ENCODE measurements around the gene PRKG2.

Gene PRKG2

GRCh38 chr4:81143183-81143582 lies 71.8 kb downstream of the PRKG2 start:
- DNase-seq (ENCODE audit: low read depth): no peak
- H3K4me3 ChIP-seq (ENCODE audit: low read length): no peak overlapping the region
- TF ChIP-seq CTCF (IDR thresholded peaks at IDR 0.05; ENCODE audit: insufficient read depth, low read depth, low read length, missing control alignments): no peak

- no peak overlapping the region for H3K4me3 ChIP-seq (ENCODE audit: low read length)
- DNase-seq (ENCODE audit: low read depth): peak; percentile 57
- TF ChIP-seq CTCF (IDR thresholded peaks at IDR 0.05; ENCODE audit: insufficient read depth, low read depth, low read length, missing control alignments): no peak
Observed at GRCh38 chr4:81142744-81143143, 72.3 kb downstream of the PRKG2 start.

GRCh38 chr4:81137894-81138293 lies 77.1 kb downstream of the PRKG2 start:
- no peak for TF ChIP-seq CTCF (IDR thresholded peaks at IDR 0.05; ENCODE audit: insufficient read depth, low read depth, low read length, missing control alignments)
- H3K4me3 ChIP-seq (ENCODE audit: low read length): no peak overlapping the region
- no peak for DNase-seq (ENCODE audit: low read depth)

- no peak overlapping the region for H3K4me3 ChIP-seq (ENCODE audit: low read length)
- no peak for DNase-seq (ENCODE audit: low read depth)
- TF ChIP-seq CTCF (IDR thresholded peaks at IDR 0.05; ENCODE audit: insufficient read depth, low read depth, low read length, missing control alignments): no peak
Observed at GRCh38 chr4:81137446-81137845, 77.6 kb downstream of the PRKG2 start.

- H3K4me3 ChIP-seq (ENCODE audit: low read length): no peak overlapping the region
- DNase-seq (ENCODE audit: low read depth): no peak
- TF ChIP-seq CTCF (IDR thresholded peaks at IDR 0.05; ENCODE audit: insufficient read depth, low read depth, low read length, missing control alignments): no peak
Observed at GRCh38 chr4:81136161-81136905, 78.7 kb downstream of the PRKG2 start.

GRCh38 chr4:81135501-81135900 lies 79.5 kb downstream of the PRKG2 start:
- TF ChIP-seq CTCF (IDR thresholded peaks at IDR 0.05; ENCODE audit: insufficient read depth, low read depth, low read length, missing control alignments): no peak

GRCh38 chr4:81131563-81131962 lies 83.5 kb downstream of the PRKG2 start:
- DNase-seq (ENCODE audit: low read depth): no peak
- no peak for TF ChIP-seq CTCF (IDR thresholded peaks at IDR 0.05; ENCODE audit: insufficient read depth, low read depth, low read length, missing control alignments)
- no peak overlapping the region for H3K4me3 ChIP-seq (ENCODE audit: low read length)

More at GRCh38 chr4:81135501-81135900, 79.5 kb downstream of the PRKG2 start:
- peak; percentile 2 for DNase-seq (ENCODE audit: low read depth)
- no peak overlapping the region for H3K4me3 ChIP-seq (ENCODE audit: low read length)

Data from epithelial cell of esophagus (primary cell).